GM19099 (cell line): ENCODE results near the gene PDGFRB.

ENCODE experiments used
- POLR2A ChIP-seq: IDR thresholded peaks from 3 replicates; pipeline ENCODE4 v1.6.1; 2011; ENCODE audit warnings: low read depth; ENCODE audit not compliant: insufficient read length; ENCODE audit errors: extremely low read depth

The PDGFRB gene

GRCh38 chr5:150135557-150136304, 19.9 kb downstream of the PDGFRB start:
- TF ChIP-seq POLR2A: no peak

GRCh38 chr5:150134198-150134588, 21.5 kb downstream of the PDGFRB start:
- no peak for TF ChIP-seq POLR2A

GRCh38 chr5:150133581-150134197, 22.0 kb downstream of the PDGFRB start:
- no peak for TF ChIP-seq POLR2A

- no peak for TF ChIP-seq POLR2A
Measured at GRCh38 chr5:150132740-150133139, 22.9 kb downstream of the PDGFRB start.

- TF ChIP-seq POLR2A: no peak
Measured at GRCh38 chr5:150131978-150132694, 23.5 kb downstream of the PDGFRB start.

- no peak for TF ChIP-seq POLR2A
Measured at GRCh38 chr5:150131461-150131860, 24.2 kb downstream of the PDGFRB start.

GRCh38 chr5:150130493-150130922, 25.1 kb downstream of the PDGFRB start:
- no peak for TF ChIP-seq POLR2A

- no peak for TF ChIP-seq POLR2A
Measured at GRCh38 chr5:150129813-150130492, 25.7 kb downstream of the PDGFRB start.

- no peak for TF ChIP-seq POLR2A
Measured at GRCh38 chr5:150129454-150129812, 26.2 kb downstream of the PDGFRB start.

- TF ChIP-seq POLR2A: no peak
Measured at GRCh38 chr5:150126921-150127265, 28.8 kb downstream of the PDGFRB start.

- TF ChIP-seq POLR2A: no peak
Measured at GRCh38 chr5:150126199-150126920, 29.3 kb downstream of the PDGFRB start.

GRCh38 chr5:150125334-150125733, 30.3 kb downstream of the PDGFRB start:
- no peak for TF ChIP-seq POLR2A

GRCh38 chr5:150124596-150124995, 31.0 kb downstream of the PDGFRB start:
- TF ChIP-seq POLR2A: no peak

- no peak for TF ChIP-seq POLR2A
Measured at GRCh38 chr5:150124111-150124557, 31.5 kb downstream of the PDGFRB start.

GRCh38 chr5:150123542-150123941, 32.1 kb downstream of the PDGFRB start:
- TF ChIP-seq POLR2A: no peak
